Progenitor cell of endocrine pancreas (in vitro differentiated cells): Measurements from ENCODE around the gene ECHDC1. TPM values are rescaled to one million over a fixed set of nuclear protein-coding genes. Genes with fewer than 3 reads are reported as not detected.

Source experiments
- DNase-seq: peaks from one replicate; pipeline ENCODE4 v3.0.0; 2021; ENCODE audit warnings: low spot score; ENCODE audit not compliant: unreplicated experiment
- H3K27ac Mint-ChIP-seq: 2 replicates; pipeline ENCODE4 v1.8.0; 2021; ENCODE audit warnings: mild to moderate bottlenecking, moderate library complexity, mixed read lengths
- H3K27me3 Mint-ChIP-seq: 2 replicates; pipeline ENCODE4 v1.8.0; 2021; ENCODE audit warnings: mixed read lengths
- H3K36me3 Mint-ChIP-seq: 2 replicates; pipeline ENCODE4 v1.8.0; 2022; ENCODE audit warnings: mixed read lengths; ENCODE audit not compliant: insufficient read depth
- H3K4me1 Mint-ChIP-seq: 2 replicates; pipeline ENCODE4 v1.8.0; 2021; ENCODE audit warnings: low read depth, mixed read lengths
- H3K4me3 Mint-ChIP-seq: 2 replicates; pipeline ENCODE4 v1.8.0; 2021; ENCODE audit warnings: low read depth, mild to moderate bottlenecking, moderate library complexity, mixed read lengths
- H3K9me3 Mint-ChIP-seq: 2 replicates; pipeline ENCODE4 v1.8.0; 2021; ENCODE audit warnings: low read depth, mixed read lengths
- total RNA-seq: library from RNA; stranded (reverse); gene quantifications from 2 replicates; pipeline ENCODE4 v1.2.1, GENCODE V29; 2021
- TF ChIP-seq, protein P1 (sequence below): fragments of 200-600 bp; sonication (generic); IDR thresholded peaks from one replicate; pipeline ENCODE4 v1.5.0; 2021; ENCODE audit warnings: antibody characterized with exemption, mild to moderate bottlenecking; ENCODE audit not compliant: unreplicated experiment

Gene ECHDC1
- total RNA-seq, 1 donor from 2014 or later, result 60.3 TPM

DNA sequence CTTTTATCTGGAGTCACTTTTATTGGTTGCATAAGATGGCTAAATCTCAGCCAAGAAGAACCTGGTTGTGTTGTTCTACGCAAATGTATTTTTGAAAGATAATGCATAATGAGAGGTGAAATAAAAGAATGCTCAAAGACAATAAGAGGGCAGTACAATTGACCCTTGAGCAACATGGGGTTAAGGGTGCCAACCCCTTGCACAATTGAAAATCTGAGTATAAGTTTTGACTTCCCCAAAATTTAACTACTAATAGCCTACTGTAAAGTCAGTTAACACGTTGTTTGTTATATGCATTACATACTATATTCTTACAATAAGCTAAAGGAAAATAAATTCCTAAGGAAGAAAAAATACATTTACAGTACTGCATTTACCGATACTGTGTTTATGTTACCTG lies 70.8 kb downstream of the ECHDC1 start:
- Mint-ChIP-seq H3K27me3 (no peaks in the 10 kb centered on the region), H3K36me3 (peaks cover 6% of the 10 kb centered on the region), H3K27ac (no peak overlapping the region), H3K4me1 (peaks cover 31% of the 10 kb centered on the region), H3K4me3 (no peak overlapping the region), H3K9me3 (no peaks in the 10 kb centered on the region)
- no peak for DNase-seq
- TF ChIP-seq, protein P1, sequence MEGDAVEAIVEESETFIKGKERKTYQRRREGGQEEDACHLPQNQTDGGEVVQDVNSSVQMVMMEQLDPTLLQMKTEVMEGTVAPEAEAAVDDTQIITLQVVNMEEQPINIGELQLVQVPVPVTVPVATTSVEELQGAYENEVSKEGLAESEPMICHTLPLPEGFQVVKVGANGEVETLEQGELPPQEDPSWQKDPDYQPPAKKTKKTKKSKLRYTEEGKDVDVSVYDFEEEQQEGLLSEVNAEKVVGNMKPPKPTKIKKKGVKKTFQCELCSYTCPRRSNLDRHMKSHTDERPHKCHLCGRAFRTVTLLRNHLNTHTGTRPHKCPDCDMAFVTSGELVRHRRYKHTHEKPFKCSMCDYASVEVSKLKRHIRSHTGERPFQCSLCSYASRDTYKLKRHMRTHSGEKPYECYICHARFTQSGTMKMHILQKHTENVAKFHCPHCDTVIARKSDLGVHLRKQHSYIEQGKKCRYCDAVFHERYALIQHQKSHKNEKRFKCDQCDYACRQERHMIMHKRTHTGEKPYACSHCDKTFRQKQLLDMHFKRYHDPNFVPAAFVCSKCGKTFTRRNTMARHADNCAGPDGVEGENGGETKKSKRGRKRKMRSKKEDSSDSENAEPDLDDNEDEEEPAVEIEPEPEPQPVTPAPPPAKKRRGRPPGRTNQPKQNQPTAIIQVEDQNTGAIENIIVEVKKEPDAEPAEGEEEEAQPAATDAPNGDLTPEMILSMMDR, result no peak

DNA sequence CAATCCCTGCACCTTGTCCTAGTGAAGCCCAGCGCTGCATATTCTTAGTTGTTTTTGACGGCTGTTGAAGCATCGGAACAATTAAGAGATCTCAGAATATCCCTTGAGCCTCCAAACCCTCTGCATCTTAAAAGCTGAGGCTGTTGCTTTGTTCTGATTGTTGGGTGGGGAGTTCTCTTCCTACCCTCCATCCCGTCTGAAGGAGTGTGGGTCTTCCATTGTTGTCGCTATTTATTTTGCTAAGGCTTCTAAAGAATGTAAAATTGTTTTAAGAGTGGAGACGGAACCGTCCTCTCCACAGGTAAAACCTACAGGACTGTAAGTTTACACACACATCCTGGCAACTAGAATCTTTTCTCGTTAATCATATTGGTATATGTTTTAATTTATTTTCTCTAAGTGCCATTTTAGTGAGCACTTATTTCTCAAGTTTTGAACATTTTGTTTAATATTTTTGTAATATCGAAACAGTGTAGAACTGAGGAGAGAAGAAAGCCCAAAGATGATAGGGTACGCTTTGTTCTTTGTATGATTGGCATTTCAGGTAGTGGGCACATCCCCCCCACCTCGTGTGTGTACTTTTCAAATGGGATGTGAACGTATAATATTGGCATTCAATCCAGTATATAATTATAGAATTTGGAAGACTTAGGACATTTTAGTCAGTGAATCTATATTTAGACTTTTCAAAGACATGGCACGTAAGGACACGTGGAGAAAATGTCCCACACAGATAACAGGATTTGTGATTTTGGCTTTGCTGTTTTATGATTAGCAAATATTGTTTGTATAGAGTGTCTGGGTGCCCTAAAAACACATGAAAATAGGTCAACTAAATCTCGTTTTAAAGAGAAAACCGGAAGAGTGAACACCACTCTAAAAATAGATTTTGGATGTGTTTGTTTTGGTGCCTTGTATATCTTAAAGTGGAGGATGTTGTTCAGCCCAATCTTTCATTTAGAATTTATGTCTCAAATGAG lies 75.5 kb downstream of the ECHDC1 start:
- peak overlapping the region; percentile 100 for H3K27ac Mint-ChIP-seq
- TF ChIP-seq, protein P1, result no peak
- DNase-seq, result no peak
- no peaks in the 10 kb centered on the region for H3K9me3 Mint-ChIP-seq
- no peaks in the 10 kb centered on the region for H3K27me3 Mint-ChIP-seq
- peak overlapping the region; percentile 97 for H3K4me3 Mint-ChIP-seq
- peaks cover 35% of the 10 kb centered on the region for H3K4me1 Mint-ChIP-seq
- H3K36me3 Mint-ChIP-seq, result peaks cover 6% of the 10 kb centered on the region

DNA sequence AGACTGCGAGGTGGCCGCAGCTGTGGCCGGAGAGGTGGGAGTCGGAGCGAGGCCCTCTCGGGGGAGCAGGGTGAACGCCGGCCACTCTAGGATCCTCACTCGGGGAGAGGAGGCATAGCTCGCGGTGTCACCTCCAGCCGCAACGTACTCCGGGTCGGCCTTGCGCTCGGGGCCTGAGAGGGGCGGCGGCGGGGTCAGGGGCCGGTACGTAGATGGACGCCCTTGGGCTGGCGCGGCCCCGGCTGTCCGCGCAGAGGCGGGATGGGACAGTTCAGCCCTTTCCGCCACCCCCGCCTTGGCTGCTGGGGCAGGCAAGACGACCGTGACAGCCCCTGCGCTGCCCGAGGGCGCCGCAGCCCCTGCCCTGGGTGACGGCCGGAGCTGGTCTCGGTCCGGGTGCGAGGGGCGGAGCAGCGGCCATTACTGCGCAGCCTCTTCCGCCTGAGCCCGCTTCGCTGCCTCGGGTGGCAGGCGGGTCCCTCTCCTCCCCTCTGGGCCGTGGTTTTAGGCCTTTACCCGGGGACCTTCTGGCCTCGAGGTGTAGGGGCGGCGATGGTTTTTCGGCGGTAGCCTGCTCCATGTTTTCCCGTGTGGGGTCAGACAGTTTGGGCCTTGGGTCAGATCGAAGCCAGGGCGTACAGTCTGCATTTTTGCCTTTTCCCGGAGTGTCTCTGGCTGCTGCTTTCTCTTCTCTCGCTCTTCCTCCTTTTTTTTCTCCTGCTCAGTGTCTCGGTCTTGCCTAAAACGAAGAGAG lies 76.3 kb downstream of the ECHDC1 start:
- Mint-ChIP-seq H3K4me3 (peak overlapping the region; percentile 97), H3K9me3 (no peaks in the 10 kb centered on the region), H3K36me3 (peaks cover 6% of the 10 kb centered on the region), H3K27me3 (no peaks in the 10 kb centered on the region), H3K4me1 (peaks cover 34% of the 10 kb centered on the region), H3K27ac (peak overlapping the region; percentile 100)
- TF ChIP-seq, protein P1, result no peak
- no peak for DNase-seq

DNA sequence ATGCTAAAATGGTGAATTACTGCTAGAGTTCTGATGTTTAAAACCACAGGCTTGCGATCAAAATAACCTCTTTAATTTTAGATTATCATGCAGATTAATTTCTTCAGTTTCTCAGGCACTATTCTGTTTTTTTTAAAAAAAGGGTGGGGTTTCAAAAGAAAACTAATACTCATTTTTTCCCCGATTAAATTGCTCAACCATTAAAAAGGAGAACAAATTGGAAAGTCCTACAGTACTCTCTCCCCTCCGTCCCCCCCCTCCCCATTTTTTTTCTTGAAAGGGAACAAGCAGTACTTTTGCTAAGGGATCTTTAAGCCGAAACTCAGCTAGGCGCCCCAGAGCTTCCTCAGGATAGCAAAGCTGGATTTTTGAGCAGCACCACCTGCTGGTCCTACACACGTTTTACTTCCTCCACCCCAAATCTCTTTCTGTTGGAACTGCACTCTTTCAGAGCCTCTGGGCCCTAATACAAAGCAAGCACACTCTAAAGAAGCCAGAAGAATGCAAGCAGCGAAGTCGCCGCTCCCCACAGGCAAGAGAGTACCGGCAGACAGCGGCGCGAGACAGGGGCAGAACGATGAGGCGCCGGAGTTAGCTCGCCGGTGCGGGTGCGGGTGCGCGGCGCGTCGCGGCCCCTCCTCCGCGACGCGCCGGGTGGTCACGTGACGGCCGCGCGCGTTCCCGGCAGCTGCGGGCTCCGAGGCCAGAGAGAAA lies 77.1 kb downstream of the ECHDC1 start, which contains the start of gene RNF146:
TSS of gene RNF146 (plus strand) at position 687 of the 714 bp plus-strand sequence. CDS start 13,475 bp downstream, outside the sequence.
- TF ChIP-seq, protein P1, result peak; percentile 75
- H3K27ac Mint-ChIP-seq, result peak within 1 kb of the TSS; percentile 100
- peak; percentile 61 for DNase-seq
- H3K4me3 Mint-ChIP-seq, result peak within 1 kb of the TSS; percentile 97
- H3K9me3 Mint-ChIP-seq, result no peaks in the 10 kb centered on the region
- H3K4me1 Mint-ChIP-seq, result peaks cover 33% of the 10 kb centered on the region
- H3K27me3 Mint-ChIP-seq, result no peaks in the 10 kb centered on the region
- H3K36me3 Mint-ChIP-seq, result peaks cover 6% of the 10 kb centered on the region
